Activated naive CD8-positive, alpha-beta T cell treated with anti-CD3 and anti-CD28 coated beads, Interleukin-2, amount 50 U/mL, for 24 hours (primary cell): ENCODE data around the gene RAB3C.
"Not testable (repeated sequence)": the region's sequence is repeated elsewhere in the genome, so short reads cannot be mapped to it uniquely, and the experiment has no call there.

Experiments
- ATAC-seq: fragments of 150-1000 bp; cut with Tn5 transposase; one replicate; pipeline ENCODE4 v1.10.0; 2021
- DNase-seq: peaks from one replicate; pipeline ENCODE4 v3.0.0; 2021
- H3K27ac Mint-ChIP-seq: one replicate; pipeline ENCODE4 v1.8.0; 2021; ENCODE audit warnings: mild to moderate bottlenecking, mixed read lengths
- H3K27me3 Mint-ChIP-seq: one replicate; pipeline ENCODE4 v1.8.0; 2021; ENCODE audit warnings: mixed read lengths
- H3K36me3 Mint-ChIP-seq: one replicate; pipeline ENCODE4 v1.8.0; 2021; ENCODE audit warnings: low read depth, mixed read lengths
- H3K4me1 Mint-ChIP-seq: one replicate; pipeline ENCODE4 v1.8.0; 2021; ENCODE audit warnings: mixed read lengths
- H3K4me3 Mint-ChIP-seq: one replicate; pipeline ENCODE4 v1.8.0; 2021; ENCODE audit warnings: mild to moderate bottlenecking, moderate library complexity, mixed read lengths
- H3K9me3 Mint-ChIP-seq: one replicate; pipeline ENCODE4 v1.8.0; 2021; ENCODE audit warnings: mixed read lengths

The RAB3C gene

GRCh38 chr5:58675341-58675740 lies 92.5 kb downstream of the RAB3C start:
- H3K4me1 Mint-ChIP-seq = no peaks in the 10 kb centered on the region
- H3K36me3 Mint-ChIP-seq = no peaks in the 10 kb centered on the region
- DNase-seq = no peak
- H3K27ac Mint-ChIP-seq = no peak overlapping the region
- ATAC-seq = no peak
- H3K27me3 Mint-ChIP-seq = no peaks in the 10 kb centered on the region
- no peak overlapping the region for H3K4me3 Mint-ChIP-seq
- H3K9me3 Mint-ChIP-seq = no peaks in the 10 kb centered on the region

- no peaks in the 10 kb centered on the region for H3K27me3 Mint-ChIP-seq
- ATAC-seq = no peak
- no peaks in the 10 kb centered on the region for H3K36me3 Mint-ChIP-seq
- H3K27ac Mint-ChIP-seq = no peak overlapping the region
- no peak for DNase-seq
- no peaks in the 10 kb centered on the region for H3K4me1 Mint-ChIP-seq
- no peak overlapping the region for H3K4me3 Mint-ChIP-seq
- H3K9me3 Mint-ChIP-seq = no peaks in the 10 kb centered on the region
Measured at GRCh38 chr5:58677650-58678049, 94.8 kb downstream of the RAB3C start.

- H3K27me3 Mint-ChIP-seq = no peaks in the 10 kb centered on the region
- no peak overlapping the region for H3K27ac Mint-ChIP-seq
- H3K36me3 Mint-ChIP-seq = no peaks in the 10 kb centered on the region
- no peaks in the 10 kb centered on the region for H3K9me3 Mint-ChIP-seq
- no peaks in the 10 kb centered on the region for H3K4me1 Mint-ChIP-seq
- no peak for DNase-seq
- no peak for ATAC-seq
- H3K4me3 Mint-ChIP-seq = no peak overlapping the region
Measured at GRCh38 chr5:58680503-58680902, 97.6 kb downstream of the RAB3C start.

- Mint-ChIP-seq H3K9me3 (no peaks in the 10 kb centered on the region), H3K27me3 (no peaks in the 10 kb centered on the region), H3K36me3 (no peaks in the 10 kb centered on the region)
Measured at GRCh38 chr5:58681943-58682342, 99.1 kb downstream of the RAB3C start.

GRCh38 chr5:58683567-58683966 lies 100.7 kb downstream of the RAB3C start:
- H3K36me3 Mint-ChIP-seq = no peaks in the 10 kb centered on the region
- H3K9me3 Mint-ChIP-seq = no peaks in the 10 kb centered on the region
- no peak for DNase-seq
- H3K27ac Mint-ChIP-seq = no peak overlapping the region
- no peak for ATAC-seq
- no peaks in the 10 kb centered on the region for H3K4me1 Mint-ChIP-seq
- no peak overlapping the region for H3K4me3 Mint-ChIP-seq
- H3K27me3 Mint-ChIP-seq = no peaks in the 10 kb centered on the region

More at GRCh38 chr5:58681943-58682342, 99.1 kb downstream of the RAB3C start:
- H3K4me1 Mint-ChIP-seq = no peaks in the 10 kb centered on the region
- ATAC-seq = peak; percentile 33
- DNase-seq = no peak
- no peak overlapping the region for H3K4me3 Mint-ChIP-seq
- H3K27ac Mint-ChIP-seq = no peak overlapping the region

- DNase-seq = no peak
- H3K4me1 Mint-ChIP-seq = no peaks in the 10 kb centered on the region
- no peak overlapping the region for H3K27ac Mint-ChIP-seq
- no peaks in the 10 kb centered on the region for H3K27me3 Mint-ChIP-seq
- no peak for ATAC-seq
- no peaks in the 10 kb centered on the region for H3K36me3 Mint-ChIP-seq
- H3K9me3 Mint-ChIP-seq = no peaks in the 10 kb centered on the region
- H3K4me3 Mint-ChIP-seq = no peak overlapping the region
Measured at GRCh38 chr5:58687079-58687478, 104.2 kb downstream of the RAB3C start.

- H3K27ac Mint-ChIP-seq = no peak overlapping the region
- no peak for ATAC-seq
- no peak for DNase-seq
- no peak overlapping the region for H3K4me3 Mint-ChIP-seq
- no peaks in the 10 kb centered on the region for H3K36me3 Mint-ChIP-seq
- H3K27me3 Mint-ChIP-seq = no peaks in the 10 kb centered on the region
- H3K4me1 Mint-ChIP-seq = no peaks in the 10 kb centered on the region
- no peaks in the 10 kb centered on the region for H3K9me3 Mint-ChIP-seq
Measured at GRCh38 chr5:58687595-58687994, 104.7 kb downstream of the RAB3C start.

- not testable (repeated sequence) for H3K4me3 Mint-ChIP-seq
Measured at GRCh38 chr5:58699088-58699761, 116.3 kb downstream of the RAB3C start.

GRCh38 chr5:58699762-58700118 lies 116.9 kb downstream of the RAB3C start:
- peaks cover 3% of the 10 kb centered on the region for H3K27me3 Mint-ChIP-seq
- no peaks in the 10 kb centered on the region for H3K36me3 Mint-ChIP-seq
- ATAC-seq = no peak
- no peak for DNase-seq
- no peak overlapping the region for H3K27ac Mint-ChIP-seq
- no peaks in the 10 kb centered on the region for H3K4me1 Mint-ChIP-seq
- peaks cover 16% of the 10 kb centered on the region for H3K9me3 Mint-ChIP-seq
- H3K4me3 Mint-ChIP-seq = no peak overlapping the region

More at GRCh38 chr5:58699088-58699761, 116.3 kb downstream of the RAB3C start:
- not testable (repeated sequence) for H3K4me1 Mint-ChIP-seq, H3K36me3 Mint-ChIP-seq, H3K27me3 Mint-ChIP-seq, H3K27ac Mint-ChIP-seq, ATAC-seq, DNase-seq
- peaks cover 16% of the 10 kb centered on the region for H3K9me3 Mint-ChIP-seq

GRCh38 chr5:58703925-58704555 lies 121.2 kb downstream of the RAB3C start:
- Mint-ChIP-seq H3K36me3 (no peaks in the 10 kb centered on the region), H3K27ac (no peak overlapping the region), H3K27me3 (peaks cover 3% of the 10 kb centered on the region), H3K4me1 (no peaks in the 10 kb centered on the region), H3K9me3 (no peaks in the 10 kb centered on the region), H3K4me3 (no peak overlapping the region)
- DNase-seq = no peak
- ATAC-seq = no peak

- peaks cover 2% of the 10 kb centered on the region for H3K4me1 Mint-ChIP-seq
- H3K4me3 Mint-ChIP-seq = no peak overlapping the region
- H3K36me3 Mint-ChIP-seq = no peaks in the 10 kb centered on the region
- ATAC-seq = no peak
- peaks cover 5% of the 10 kb centered on the region for H3K9me3 Mint-ChIP-seq
- H3K27ac Mint-ChIP-seq = no peak overlapping the region
- no peak for DNase-seq
- peaks cover 7% of the 10 kb centered on the region for H3K27me3 Mint-ChIP-seq
Measured at GRCh38 chr5:58706736-58707135, 123.9 kb downstream of the RAB3C start.

- Mint-ChIP-seq H3K4me1 (peaks cover 2% of the 10 kb centered on the region), H3K36me3 (no peaks in the 10 kb centered on the region), H3K9me3 (peaks cover 5% of the 10 kb centered on the region), H3K4me3 (no peak overlapping the region), H3K27me3 (peaks cover 4% of the 10 kb centered on the region), H3K27ac (no peak overlapping the region)
- no peak for ATAC-seq
- DNase-seq = no peak
Measured at GRCh38 chr5:58708456-58708855, 125.6 kb downstream of the RAB3C start.

- H3K27me3 Mint-ChIP-seq, ATAC-seq, H3K4me1 Mint-ChIP-seq, H3K27ac Mint-ChIP-seq, H3K4me3 Mint-ChIP-seq, H3K36me3 Mint-ChIP-seq, DNase-seq: not testable (repeated sequence)
- H3K9me3 Mint-ChIP-seq = peaks cover 12% of the 10 kb centered on the region
Measured at GRCh38 chr5:58710425-58710824, 127.5 kb downstream of the RAB3C start.

GRCh38 chr5:58710871-58711270 lies 128.0 kb downstream of the RAB3C start:
- no peak overlapping the region for H3K27ac Mint-ChIP-seq
- no peaks in the 10 kb centered on the region for H3K36me3 Mint-ChIP-seq
- H3K9me3 Mint-ChIP-seq = peaks cover 16% of the 10 kb centered on the region
- DNase-seq (no peak), ATAC-seq (no peak)
- peaks cover 4% of the 10 kb centered on the region for H3K27me3 Mint-ChIP-seq
- H3K4me1 Mint-ChIP-seq = peaks cover 2% of the 10 kb centered on the region
- H3K4me3 Mint-ChIP-seq = no peak overlapping the region

GRCh38 chr5:58711965-58712364 lies 129.1 kb downstream of the RAB3C start:
- ATAC-seq = no peak
- Mint-ChIP-seq H3K27ac (no peak overlapping the region), H3K27me3 (peaks cover 4% of the 10 kb centered on the region), H3K36me3 (no peaks in the 10 kb centered on the region), H3K4me1 (peaks cover 2% of the 10 kb centered on the region), H3K4me3 (no peak overlapping the region), H3K9me3 (peaks cover 17% of the 10 kb centered on the region)
- DNase-seq = no peak
